ENCODE data around the gene CTSE. TPM values are rescaled to one million over a fixed set of nuclear protein-coding genes. Genes with fewer than 3 reads are reported as not detected.
"Not testable (repeated sequence)": the region's sequence is repeated elsewhere in the genome, so short reads cannot be mapped to it uniquely, and the experiment has no call there.

The CTSE gene
- total and polyA plus RNA-seq, 9 donors = 0.13 to 1.1 (median 0.80) TPM; not detected in 4

- WGBS, 3 donors = 56 to 64% (median 61%) methylated on average over 6 of the region's 6 CpGs
- DNase-seq = no peak
- H3K27ac ChIP-seq = no peak overlapping the region
- intact Hi-C loops (cut with DNase I) = no loop called here
- no peaks in the 10 kb centered on the region for H3K36me3 ChIP-seq
- no peak overlapping the region for H3K4me3 ChIP-seq
- H3K4me1 ChIP-seq (ENCODE audit: insufficient read depth) = no peaks in the 10 kb centered on the region
- TF ChIP-seq EP300 (IDR thresholded peaks at IDR 0.05) (no peak), POLR2A (IDR thresholded peaks at IDR 0.05) (no peak)
- TF ChIP-seq, protein P1, sequence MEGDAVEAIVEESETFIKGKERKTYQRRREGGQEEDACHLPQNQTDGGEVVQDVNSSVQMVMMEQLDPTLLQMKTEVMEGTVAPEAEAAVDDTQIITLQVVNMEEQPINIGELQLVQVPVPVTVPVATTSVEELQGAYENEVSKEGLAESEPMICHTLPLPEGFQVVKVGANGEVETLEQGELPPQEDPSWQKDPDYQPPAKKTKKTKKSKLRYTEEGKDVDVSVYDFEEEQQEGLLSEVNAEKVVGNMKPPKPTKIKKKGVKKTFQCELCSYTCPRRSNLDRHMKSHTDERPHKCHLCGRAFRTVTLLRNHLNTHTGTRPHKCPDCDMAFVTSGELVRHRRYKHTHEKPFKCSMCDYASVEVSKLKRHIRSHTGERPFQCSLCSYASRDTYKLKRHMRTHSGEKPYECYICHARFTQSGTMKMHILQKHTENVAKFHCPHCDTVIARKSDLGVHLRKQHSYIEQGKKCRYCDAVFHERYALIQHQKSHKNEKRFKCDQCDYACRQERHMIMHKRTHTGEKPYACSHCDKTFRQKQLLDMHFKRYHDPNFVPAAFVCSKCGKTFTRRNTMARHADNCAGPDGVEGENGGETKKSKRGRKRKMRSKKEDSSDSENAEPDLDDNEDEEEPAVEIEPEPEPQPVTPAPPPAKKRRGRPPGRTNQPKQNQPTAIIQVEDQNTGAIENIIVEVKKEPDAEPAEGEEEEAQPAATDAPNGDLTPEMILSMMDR (IDR thresholded peaks at IDR 0.05) = no peak
- no peaks in the 10 kb centered on the region for H3K27me3 ChIP-seq
- no peaks in the 10 kb centered on the region for H3K9me3 ChIP-seq
Observed at GRCh38 chr1:206066479-206067171, 42.9 kb upstream of the CTSE start.

- H3K27ac ChIP-seq = no peak overlapping the region
- DNase-seq = no peak
- intact Hi-C loops (cut with DNase I) = no loop called here
- no peaks in the 10 kb centered on the region for H3K9me3 ChIP-seq
- no peak overlapping the region for H3K4me3 ChIP-seq
- TF ChIP-seq POLR2A (IDR thresholded peaks at IDR 0.05) = no peak
- no peak for TF ChIP-seq EP300 (IDR thresholded peaks at IDR 0.05)
- TF ChIP-seq, protein P1 (IDR thresholded peaks at IDR 0.05) = no peak
- H3K4me1 ChIP-seq (ENCODE audit: insufficient read depth) = no peaks in the 10 kb centered on the region
- H3K27me3 ChIP-seq = no peaks in the 10 kb centered on the region
- H3K36me3 ChIP-seq = no peaks in the 10 kb centered on the region
- 91 to 92% (median 92%) methylated on average over 4 of the region's 4 CpGs for WGBS, 3 donors
Observed at GRCh38 chr1:206065547-206066145, 42.0 kb upstream of the CTSE start.

DNA sequence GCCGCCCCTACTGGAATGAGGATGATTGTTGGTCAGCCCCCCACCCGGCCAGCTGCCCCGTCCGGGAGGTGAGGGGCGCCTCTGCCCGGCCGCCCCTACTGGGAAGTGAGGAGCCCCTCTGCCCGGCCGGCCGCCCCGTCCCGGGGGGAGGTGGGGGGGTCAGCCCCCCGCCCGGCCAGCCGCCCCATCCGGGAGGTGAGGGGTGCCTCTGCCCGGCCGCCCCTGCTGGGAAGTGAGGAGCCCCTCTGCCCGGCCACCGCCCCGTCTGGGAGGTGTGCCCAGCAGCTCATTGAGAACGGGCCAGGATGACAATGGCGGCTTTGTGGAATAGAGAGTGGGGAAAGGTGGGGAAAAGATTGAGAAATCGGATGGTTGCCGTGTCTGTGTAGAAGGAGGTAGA, 40.8 kb upstream of the CTSE start:
- WGBS, 3 donors = 93 to 96% (median 96%) methylated on average over 7 to 21 of the region's 25 CpGs
- DNase-seq; H3K9me3 ChIP-seq; H3K4me3 ChIP-seq; intact Hi-C loops (cut with DNase I); H3K36me3 ChIP-seq; H3K27ac ChIP-seq; H3K27me3 ChIP-seq; H3K4me1 ChIP-seq (ENCODE audit: insufficient read depth): not testable (repeated sequence)

DNA sequence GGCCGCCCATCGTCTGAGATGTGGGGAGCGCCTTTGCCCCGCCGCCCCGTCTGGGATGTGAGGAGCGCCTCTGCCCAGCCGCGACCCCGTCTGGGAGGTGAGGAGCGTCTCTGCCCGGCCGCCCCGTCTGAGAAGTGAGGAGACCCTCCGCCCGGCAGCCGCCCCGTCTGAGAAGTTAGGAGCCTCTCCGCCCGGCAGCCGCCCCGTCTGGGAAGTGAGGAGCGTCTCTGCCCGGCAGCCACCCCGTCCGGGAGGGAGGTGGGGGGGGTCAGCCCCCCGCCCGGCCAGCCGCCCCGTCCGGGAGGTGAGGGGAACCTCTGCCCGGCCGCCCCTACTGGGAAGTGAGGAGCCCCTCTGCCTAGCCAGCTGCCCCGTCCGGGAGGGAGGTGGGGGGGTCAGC, 40.3 kb upstream of the CTSE start:
- H3K9me3 ChIP-seq; intact Hi-C loops (cut with DNase I); H3K27me3 ChIP-seq; H3K27ac ChIP-seq; H3K36me3 ChIP-seq; DNase-seq; H3K4me1 ChIP-seq (ENCODE audit: insufficient read depth); H3K4me3 ChIP-seq: not testable (repeated sequence)
- 94 to 98% (median 98%) methylated on average over 12 to 30 of the region's 35 CpGs for WGBS, 3 donors

DNA sequence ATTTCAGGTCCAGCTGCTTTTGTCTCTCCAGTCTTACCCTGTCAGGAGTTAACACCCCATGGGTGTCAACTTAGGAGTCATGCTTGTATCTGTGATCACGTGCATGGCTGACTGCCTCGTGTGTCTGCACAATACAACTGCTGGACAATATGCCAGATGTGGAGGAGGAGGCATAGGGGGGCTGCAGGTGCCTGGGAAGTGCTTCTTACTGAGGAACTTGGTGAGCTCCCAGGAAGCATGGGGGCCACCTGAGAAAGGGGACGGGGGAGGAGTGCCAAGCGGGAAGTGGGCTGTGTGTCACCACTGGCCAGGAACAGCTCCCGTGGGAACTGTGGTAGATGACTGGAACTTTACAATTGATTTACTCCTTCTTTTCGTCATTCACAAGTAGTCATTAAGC, 38.8 kb upstream of the CTSE start:
- H3K9me3 ChIP-seq = no peaks in the 10 kb centered on the region
- H3K4me3 ChIP-seq = no peak overlapping the region
- H3K36me3 ChIP-seq = no peaks in the 10 kb centered on the region
- no peaks in the 10 kb centered on the region for H3K4me1 ChIP-seq (ENCODE audit: insufficient read depth)
- H3K27ac ChIP-seq = no peak overlapping the region
- intact Hi-C loops (cut with DNase I) = no loop called here
- H3K27me3 ChIP-seq = no peaks in the 10 kb centered on the region
- WGBS, 3 donors = 50 to 54% (median 54%) methylated on average over 6 of the region's 6 CpGs
- TF ChIP-seq, protein P1 (IDR thresholded peaks at IDR 0.05) = no peak
- TF ChIP-seq POLR2A (IDR thresholded peaks at IDR 0.05) (no peak), EP300 (IDR thresholded peaks at IDR 0.05) (no peak)
- DNase-seq = no peak

All from ovary (tissue), 9 donors.